ENCODE results near the gene BTBD16.

Gene BTBD16

GRCh38 chr10:122298598-122299301 is 27.7 kb downstream of the BTBD16 start:
- FAIRE-seq, result peak; percentile 94

GRCh38 chr10:122299423-122300075 is 28.5 kb downstream of the BTBD16 start:
- no peak for FAIRE-seq
- DNase-seq (ENCODE audit: insufficient read length), result no peak
- TF ChIP-seq POLR2AphosphoS5 (IDR thresholded peaks at IDR 0.05; ENCODE audit: low read depth, low read length), result no peak
- no peak for TF ChIP-seq TAF1 (IDR thresholded peaks at IDR 0.05; ENCODE audit: borderline replicate concordance, low read depth, low read length)
- TF ChIP-seq POLR2A (IDR thresholded peaks at IDR 0.05; ENCODE audit: low read depth, low read length), result no peak

More at GRCh38 chr10:122298598-122299301, 27.7 kb downstream of the BTBD16 start:
- peak; percentile 43 for DNase-seq (ENCODE audit: insufficient read length)
- TF ChIP-seq POLR2AphosphoS5 (IDR thresholded peaks at IDR 0.05; ENCODE audit: low read depth, low read length) (no peak), POLR2A (IDR thresholded peaks at IDR 0.05; ENCODE audit: low read depth, low read length) (no peak), TAF1 (IDR thresholded peaks at IDR 0.05; ENCODE audit: borderline replicate concordance, low read depth, low read length) (no peak)

- DNase-seq (ENCODE audit: insufficient read length) (no peak), FAIRE-seq (no peak)
- TF ChIP-seq POLR2A (IDR thresholded peaks at IDR 0.05; ENCODE audit: low read depth, low read length) (no peak), TAF1 (IDR thresholded peaks at IDR 0.05; ENCODE audit: borderline replicate concordance, low read depth, low read length) (no peak), POLR2AphosphoS5 (IDR thresholded peaks at IDR 0.05; ENCODE audit: low read depth, low read length) (no peak)
Observed at GRCh38 chr10:122301055-122301810, 30.1 kb downstream of the BTBD16 start.

DNA sequence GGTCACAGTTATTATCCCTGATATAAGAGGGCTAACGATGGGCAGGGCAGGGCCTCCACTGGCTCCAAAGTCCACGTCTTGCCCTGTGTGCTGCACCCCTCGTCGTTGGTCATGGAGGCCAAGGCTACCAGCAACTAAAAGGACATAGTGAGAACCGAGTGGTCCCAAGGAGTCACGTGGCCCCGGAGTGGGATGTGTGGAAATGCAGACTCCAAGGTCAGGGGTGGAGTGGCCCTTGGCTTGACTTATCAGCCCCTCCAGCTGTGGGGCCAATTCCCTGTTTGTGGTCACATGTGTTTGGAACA is 30.7 kb downstream of the BTBD16 start:
- no peak for TF ChIP-seq POLR2AphosphoS5 (IDR thresholded peaks at IDR 0.05; ENCODE audit: low read depth, low read length)
- TF ChIP-seq TAF1 (IDR thresholded peaks at IDR 0.05; ENCODE audit: borderline replicate concordance, low read depth, low read length), result no peak
- no peak for TF ChIP-seq POLR2A (IDR thresholded peaks at IDR 0.05; ENCODE audit: low read depth, low read length)
- FAIRE-seq, result no peak
- DNase-seq (ENCODE audit: insufficient read length), result no peak

DNA sequence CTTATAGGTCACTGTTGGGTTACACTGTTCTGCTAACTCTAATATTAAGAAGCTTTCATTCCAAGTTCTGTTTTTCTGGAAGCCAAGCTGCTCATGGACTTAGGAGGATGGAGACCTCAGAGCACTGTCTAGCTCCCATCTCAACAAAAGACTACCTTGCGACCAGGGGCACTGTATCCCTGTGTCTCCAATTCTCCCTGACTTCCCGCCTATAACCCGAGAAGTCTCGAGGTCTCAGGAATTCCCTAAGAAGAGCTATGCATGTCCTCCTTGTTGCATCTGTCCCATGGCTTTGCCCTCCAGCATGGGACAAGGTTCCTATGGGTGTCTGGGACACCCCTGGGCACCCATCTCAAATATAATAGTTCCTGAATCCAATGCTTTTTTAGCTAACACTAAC is 31.2 kb downstream of the BTBD16 start:
- no peak for DNase-seq (ENCODE audit: insufficient read length)
- FAIRE-seq, result no peak
- TF ChIP-seq TAF1 (IDR thresholded peaks at IDR 0.05; ENCODE audit: borderline replicate concordance, low read depth, low read length), result no peak
- no peak for TF ChIP-seq POLR2A (IDR thresholded peaks at IDR 0.05; ENCODE audit: low read depth, low read length)
- no peak for TF ChIP-seq POLR2AphosphoS5 (IDR thresholded peaks at IDR 0.05; ENCODE audit: low read depth, low read length)

- no peak for FAIRE-seq
- no peak for TF ChIP-seq POLR2AphosphoS5 (IDR thresholded peaks at IDR 0.05; ENCODE audit: low read depth, low read length)
- no peak for TF ChIP-seq TAF1 (IDR thresholded peaks at IDR 0.05; ENCODE audit: borderline replicate concordance, low read depth, low read length)
- no peak for TF ChIP-seq POLR2A (IDR thresholded peaks at IDR 0.05; ENCODE audit: low read depth, low read length)
- DNase-seq (ENCODE audit: insufficient read length), result no peak
Observed at GRCh38 chr10:122303271-122304053, 32.4 kb downstream of the BTBD16 start.

DNA sequence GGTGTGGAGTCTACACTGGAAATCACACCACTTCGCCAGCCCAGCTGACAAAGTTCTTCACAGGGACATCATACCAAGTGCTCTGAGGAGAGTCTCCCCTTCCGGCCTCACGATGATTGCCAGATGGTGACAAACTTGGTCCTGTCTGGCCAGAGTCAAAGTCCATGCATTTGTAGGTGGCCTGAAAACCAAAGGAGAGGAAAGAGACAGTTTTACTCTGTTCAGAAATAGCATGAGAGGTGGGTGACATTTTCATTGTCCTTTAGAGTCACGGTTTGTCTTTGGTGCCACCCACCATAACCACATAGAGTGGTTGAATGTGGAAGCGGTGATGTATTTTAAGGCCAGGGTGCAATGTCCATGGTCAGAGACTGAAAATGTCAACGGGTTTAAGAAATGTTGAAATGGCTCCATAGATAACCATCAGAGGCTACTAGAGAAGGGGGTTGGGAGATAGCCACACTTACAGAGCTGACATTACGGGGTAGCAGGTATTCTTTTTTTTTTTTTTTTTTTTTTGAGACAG is 33.0 kb downstream of the BTBD16 start:
- no peak for FAIRE-seq
- no peak for TF ChIP-seq POLR2A (IDR thresholded peaks at IDR 0.05; ENCODE audit: low read depth, low read length)
- TF ChIP-seq POLR2AphosphoS5 (IDR thresholded peaks at IDR 0.05; ENCODE audit: low read depth, low read length), result no peak
- TF ChIP-seq TAF1 (IDR thresholded peaks at IDR 0.05; ENCODE audit: borderline replicate concordance, low read depth, low read length), result no peak
- no peak for DNase-seq (ENCODE audit: insufficient read length)

GRCh38 chr10:122306282-122306681 is 35.2 kb downstream of the BTBD16 start:
- no peak for FAIRE-seq
- no peak for DNase-seq (ENCODE audit: insufficient read length)
- no peak for TF ChIP-seq POLR2A (IDR thresholded peaks at IDR 0.05; ENCODE audit: low read depth, low read length)
- no peak for TF ChIP-seq TAF1 (IDR thresholded peaks at IDR 0.05; ENCODE audit: borderline replicate concordance, low read depth, low read length)
- no peak for TF ChIP-seq POLR2AphosphoS5 (IDR thresholded peaks at IDR 0.05; ENCODE audit: low read depth, low read length)

GRCh38 chr10:122306744-122307143 is 35.6 kb downstream of the BTBD16 start:
- DNase-seq (ENCODE audit: insufficient read length) (no peak), FAIRE-seq (no peak)
- TF ChIP-seq POLR2A (IDR thresholded peaks at IDR 0.05; ENCODE audit: low read depth, low read length) (no peak), POLR2AphosphoS5 (IDR thresholded peaks at IDR 0.05; ENCODE audit: low read depth, low read length) (no peak), TAF1 (IDR thresholded peaks at IDR 0.05; ENCODE audit: borderline replicate concordance, low read depth, low read length) (no peak)

DNA sequence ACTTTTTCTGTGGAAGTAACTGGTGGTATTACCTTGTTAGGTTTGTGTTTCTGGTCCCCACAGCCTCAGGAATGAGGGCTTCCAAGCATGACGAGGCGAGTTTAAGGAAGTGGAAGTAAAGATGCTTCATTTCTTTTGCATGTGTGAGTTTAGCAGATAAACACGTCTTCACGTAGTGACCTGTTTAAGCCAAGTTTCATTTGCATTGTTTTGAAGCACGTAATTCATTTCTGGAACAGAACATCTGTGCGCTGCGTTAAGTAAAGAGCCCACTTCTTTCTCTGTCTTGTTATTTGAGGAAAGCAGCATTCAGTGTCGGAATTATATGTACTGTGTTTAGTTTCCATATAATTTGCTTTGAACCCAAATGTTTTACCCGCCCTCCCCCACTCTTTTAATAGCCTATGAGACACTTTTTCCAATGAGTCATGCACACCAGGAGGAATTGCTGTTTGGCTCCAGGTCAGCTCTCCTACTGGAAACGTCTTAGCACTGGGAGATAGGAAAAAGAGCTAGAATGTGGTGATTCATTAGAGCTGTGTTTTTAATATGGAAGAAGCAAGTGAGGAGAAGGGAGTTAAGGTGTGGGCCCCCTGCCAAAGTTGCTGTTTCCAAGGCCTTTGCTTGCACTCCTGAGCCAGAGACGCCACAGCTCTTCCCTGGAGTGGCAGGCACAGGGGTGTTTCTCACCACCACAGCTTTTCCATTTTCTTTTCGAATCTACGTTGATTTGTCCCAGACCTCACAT is 36.7 kb downstream of the BTBD16 start:
- TF ChIP-seq POLR2AphosphoS5 (IDR thresholded peaks at IDR 0.05; ENCODE audit: low read depth, low read length) (no peak), TAF1 (IDR thresholded peaks at IDR 0.05; ENCODE audit: borderline replicate concordance, low read depth, low read length) (no peak), POLR2A (IDR thresholded peaks at IDR 0.05; ENCODE audit: low read depth, low read length) (no peak)
- DNase-seq (ENCODE audit: insufficient read length) (no peak), FAIRE-seq (peak; percentile 36)

All from GM12892 (cell line).